HG03378 (cell line): Measurements from ENCODE around the gene FRMD3.

Experiments
- ATAC-seq: cut with Tn5 transposase; IDR thresholded peaks from one replicate; pipeline ENCODE4 v1.9.1; 2021; ENCODE audit warnings: mild to moderate bottlenecking, moderate library complexity; ENCODE audit not compliant: unreplicated experiment

Gene FRMD3

GRCh38 chr9:83342006-83342405 lies 196.2 kb downstream of the FRMD3 start:
- ATAC-seq: no peak

GRCh38 chr9:83340451-83340850 lies 197.8 kb downstream of the FRMD3 start:
- ATAC-seq: no peak

- ATAC-seq: no peak
Measured at GRCh38 chr9:83339435-83339834, 198.8 kb downstream of the FRMD3 start.

GRCh38 chr9:83336706-83337105 lies 201.5 kb downstream of the FRMD3 start:
- no peak for ATAC-seq

- ATAC-seq: peak; percentile 81
Measured at GRCh38 chr9:83334320-83334719, 203.9 kb downstream of the FRMD3 start.

- ATAC-seq: no peak
Measured at GRCh38 chr9:83330207-83331196, 207.7 kb downstream of the FRMD3 start.

- ATAC-seq: no peak
Measured at GRCh38 chr9:83327750-83328622, 210.2 kb downstream of the FRMD3 start.

- no peak for ATAC-seq
Measured at GRCh38 chr9:83327323-83327722, 210.9 kb downstream of the FRMD3 start.

- no peak for ATAC-seq
Measured at GRCh38 chr9:83323148-83323547, 215.1 kb downstream of the FRMD3 start.

GRCh38 chr9:83322438-83322837 lies 215.8 kb downstream of the FRMD3 start:
- ATAC-seq: no peak

GRCh38 chr9:83317244-83317643 lies 221.0 kb downstream of the FRMD3 start:
- no peak for ATAC-seq

GRCh38 chr9:83315649-83316048 lies 222.6 kb downstream of the FRMD3 start:
- ATAC-seq: no peak

- no peak for ATAC-seq
Measured at GRCh38 chr9:83313781-83314180, 224.4 kb downstream of the FRMD3 start.

- ATAC-seq: no peak
Measured at GRCh38 chr9:83312537-83312936, 225.7 kb downstream of the FRMD3 start.

- ATAC-seq: no peak
Measured at GRCh38 chr9:83307066-83307724, 231.0 kb downstream of the FRMD3 start.

- no peak for ATAC-seq
Measured at GRCh38 chr9:83304686-83305085, 233.5 kb downstream of the FRMD3 start.

- no peak for ATAC-seq
Measured at GRCh38 chr9:83299571-83299970, 238.6 kb downstream of the FRMD3 start.

GRCh38 chr9:83299094-83299493 lies 239.1 kb downstream of the FRMD3 start:
- ATAC-seq: no peak

- ATAC-seq: peak; percentile 83
Measured at GRCh38 chr9:83296123-83296522, 242.1 kb downstream of the FRMD3 start.

- ATAC-seq: no peak
Measured at GRCh38 chr9:83294816-83295215, 243.4 kb downstream of the FRMD3 start.

GRCh38 chr9:83291196-83291595 lies 247.0 kb downstream of the FRMD3 start:
- no peak for ATAC-seq
